ENCODE data around the gene HSD17B11. TPM values are rescaled to one million over a fixed set of nuclear protein-coding genes. Genes with fewer than 3 reads are reported as not detected.

The HSD17B11 gene
- total and polyA plus RNA-seq, 2 of the 8 experiments (the other 6 are each of a cell fraction or from before 2014, with no cell fraction given) = 6.0 to 9.0 TPM

GRCh38 chr4:87427518-87427868 is 36.5 kb upstream of the HSD17B11 start:
- Histone ChIP-seq H3K9ac (replicated peaks in 1 of 4; ENCODE audit: extremely low read depth in 1 of 4, low read depth in 3 of 4, low read length in 3 of 4) (no peak overlapping the region), H3K4me1 (replicated peaks in 1 of 4; ENCODE audit: control insufficient read depth in 3 of 4, insufficient read depth in 4 of 4, low read length in 3 of 4) (peaks cover 0 to 2% (median 0%) of the 10 kb centered on the region in 4 experiments; a peak in 2 of 7 replicates), H2BK12ac (ENCODE audit: low read depth, low read length) (no peak overlapping the region), H3K14ac (ENCODE audit: insufficient read length) (no peak overlapping the region), H3K18ac (ENCODE audit: extremely low read depth, low read length) (no peak overlapping the region), H3K23me2 (ENCODE audit: low read depth, low read length) (peaks cover 4% of the 10 kb centered on the region; the same call in 1 of the 2 replicates), H3K27me3 (replicated peaks in 1 of 4; ENCODE audit: control insufficient read depth in 3 of 4, extremely low read depth in 1 of 4, insufficient read depth in 3 of 4, low read length in 3 of 4) (no peaks in the 10 kb centered on the region), H2BK120ac (replicated peaks; ENCODE audit: low read depth, low read length) (no peak overlapping the region), H3K4me2 (ENCODE audit: insufficient read depth in 1 of 2, low read depth in 2 of 2, low read length in 2 of 2) (no peak overlapping the region), H2BK20ac (ENCODE audit: low read length) (no peak overlapping the region), H2BK5ac (ENCODE audit: low read depth, low read length) (no peak overlapping the region), H3K4ac (replicated peaks; ENCODE audit: insufficient read length, low read depth, low read length) (no peak overlapping the region), H2BK15ac (ENCODE audit: low read length) (no peak overlapping the region), H3K23ac (ENCODE audit: insufficient read length) (no peak overlapping the region), H4K20me1 (replicated peaks in 1 of 2; ENCODE audit: control insufficient read depth in 1 of 2, insufficient read depth in 2 of 2, low read length in 2 of 2) (no peaks in the 10 kb centered on the region), H3K36me3 (ENCODE audit: control insufficient read depth in 2 of 4, insufficient read depth in 4 of 4, low read length in 3 of 4) (no peaks in the 10 kb centered on the region), H3K79me1 (ENCODE audit: low read depth, low read length) (peaks cover 4% of the 10 kb centered on the region), H3K79me2 (ENCODE audit: control insufficient read depth in 1 of 2, insufficient read depth in 2 of 2, low read length in 2 of 2) (peaks cover 3 to 87% of the 10 kb centered on the region in 2 experiments; a peak in 3 of 4 replicates), H2AFZ (ENCODE audit: low read length) (no peak overlapping the region), H3K56ac (replicated peaks; ENCODE audit: insufficient read length, low read depth, low read length) (no peak overlapping the region), H4K5ac (ENCODE audit: insufficient read length, low read depth, low read length) (no peak overlapping the region), H4K91ac (replicated peaks; ENCODE audit: insufficient read length, low read length) (no peak overlapping the region), H3K4me3 (ENCODE audit: extremely low read depth in 1 of 4, insufficient read depth in 2 of 4, low read depth in 3 of 4, low read length in 4 of 4) (no peak overlapping the region), H4K8ac (ENCODE audit: extremely low read depth, insufficient read depth, low read length) (no peak overlapping the region), H3K27ac (ENCODE audit: low read depth, low read length) (no peak overlapping the region), H3K9me3 (ENCODE audit: insufficient read depth in 2 of 2, low read depth in 1 of 2, low read length in 1 of 2) (no peaks in the 10 kb centered on the region), H2AK5ac (ENCODE audit: low read depth, low read length) (no peak overlapping the region)
- WGBS, 2 experiments (ENCODE audit: extremely low coverage in 1 of 2, insufficient coverage in 1 of 2, insufficient read length in 1 of 2, insufficient replicate concordance in 2 of 2, low coverage in 1 of 2, low lambda C conversion rate in 2 of 2, missing lambda C conversion rate in 1 of 2) = 89% methylated on average over 1 of the region's 1 CpG; no CpG with 5 or more reads in 1 of the 2 experiments
- FAIRE-seq (no peak), DNase-seq (ENCODE audit: low read depth in 1 of 2, low spot score in 2 of 2) (no peak)
- POLR2A ChIA-PET (ENCODE audit: partially characterized antibody) = no interaction called here
- CTCF ChIA-PET (ENCODE audit: partially characterized antibody) = no interaction called here
- TF ChIP-seq BRCA1 (IDR thresholded peaks at IDR 0.05; ENCODE audit: low read depth, low read length) (no peak), MAFK (IDR thresholded peaks at IDR 0.05; ENCODE audit: low read depth, low read length) (no peak), RNF2 (IDR thresholded peaks at IDR 0.05; ENCODE audit: borderline replicate concordance, low read depth, low read length, missing control alignments, poor library complexity, severe bottlenecking) (no peak), ATF2 (IDR thresholded peaks at IDR 0.05; ENCODE audit: low read length) (no peak), TEAD4 (IDR thresholded peaks at IDR 0.05; ENCODE audit: low read depth, low read length) (no peak)

All from H1 (cell line).